NCI-H345 treated with DMSO at 0.1 percent for 48 hours (cell line): Measurements from ENCODE around the gene PLEKHM2.

Experiments
- DNase-seq: peaks from one replicate; lab custom pipeline; 2025; ENCODE audit not compliant: unreplicated experiment; lab: John Stamatoyannopoulos, UW

The PLEKHM2 gene

GRCh38 chr1:15737324-15738319, 53.5 kb downstream of the PLEKHM2 start:
- no peak for DNase-seq

GRCh38 chr1:15738416-15739113, 54.4 kb downstream of the PLEKHM2 start:
- DNase-seq: no peak

- DNase-seq: no peak
These were observed 55.1 kb downstream of the PLEKHM2 start for GRCh38 chr1:15739259-15739658.

GRCh38 chr1:15739745-15740144, 55.6 kb downstream of the PLEKHM2 start:
- no peak for DNase-seq

GRCh38 chr1:15740924-15741850, 57.1 kb downstream of the PLEKHM2 start:
- peak; percentile 83 for DNase-seq

GRCh38 chr1:15742339-15742801, 58.2 kb downstream of the PLEKHM2 start, which contains the start of gene TMEM82:
Gene TMEM82 (plus strand): TSS chr1:15742499. CDS start chr1:15742560, 61 bp downstream.
- no peak for DNase-seq

- DNase-seq: no peak
These were observed 60.1 kb downstream of the PLEKHM2 start for GRCh38 chr1:15744122-15744679.

- no peak for DNase-seq
These were observed 63.3 kb downstream of the PLEKHM2 start for GRCh38 chr1:15747378-15747777.

GRCh38 chr1:15748264-15748663, 64.1 kb downstream of the PLEKHM2 start:
- no peak for DNase-seq

- no peak for DNase-seq
These were observed 64.7 kb downstream of the PLEKHM2 start for GRCh38 chr1:15748690-15749398.

- no peak for DNase-seq
These were observed 65.5 kb downstream of the PLEKHM2 start for GRCh38 chr1:15749399-15750291.

- DNase-seq: no peak
These were observed 66.8 kb downstream of the PLEKHM2 start for GRCh38 chr1:15750924-15751323.

- DNase-seq: no peak
These were observed 67.6 kb downstream of the PLEKHM2 start for GRCh38 chr1:15751717-15752116.

- no peak for DNase-seq
These were observed 69.7 kb downstream of the PLEKHM2 start for GRCh38 chr1:15753776-15754175.

- DNase-seq: no peak
These were observed 71.0 kb downstream of the PLEKHM2 start for GRCh38 chr1:15755021-15755645.

- no peak for DNase-seq
These were observed 71.5 kb downstream of the PLEKHM2 start for GRCh38 chr1:15755646-15756040.

- DNase-seq: no peak
These were observed 72.3 kb downstream of the PLEKHM2 start for GRCh38 chr1:15756143-15757015.
